MG63 (cell line): Measurements from ENCODE around the gene GLOD5. TPM values are rescaled to one million over a fixed set of nuclear protein-coding genes. Genes with fewer than 3 reads are reported as not detected.

Source experiments
- DNase-seq: peaks from one replicate; pipeline ENCODE4 v3.0.0-alpha.2; 2020
- H3K27me3 ChIP-seq: fragments of 250-450 bp; sonication (Bioruptor Pico); 2 replicates; pipeline ENCODE4 v1.5.1; 2020; ENCODE audit warnings: mild to moderate bottlenecking, moderate library complexity
- H3K36me3 ChIP-seq: fragments of 250-450 bp; sonication (Bioruptor Pico); 2 replicates; pipeline ENCODE4 v1.5.1; 2020; ENCODE audit warnings: mild to moderate bottlenecking, moderate library complexity
- H3K4me3 ChIP-seq: fragments of 250-450 bp; sonication (Bioruptor Pico); 2 replicates; pipeline ENCODE4 v1.5.1; 2020; ENCODE audit warnings: mild to moderate bottlenecking, moderate library complexity
- H3K9me3 ChIP-seq: fragments of 250-450 bp; sonication (Bioruptor Pico); 2 replicates; pipeline ENCODE4 v1.5.1; 2020; ENCODE audit warnings: mild to moderate bottlenecking, moderate library complexity
- total RNA-seq: library from RNA; depleted of rRNA; stranded (reverse); fragments of >200 nt; shearing (Covaris generic); gene quantifications from 2 replicates; pipeline ENCODE4 v1.2.3, GENCODE V29; 2014; ENCODE audit warnings: low replicate concordance; rRNA removed

Gene GLOD5
- total RNA-seq = not detected in 2 replicates

GRCh38 chrX:48761674-48762471 lies at the start of gene GLOD5:
GLOD5 (plus strand) TSS chrX:48761747; CDS start chrX:48761791, 44 bp downstream.
- H3K4me3 ChIP-seq = no peak within 1 kb of the TSS
- H3K36me3 ChIP-seq = no peaks in the 10 kb centered on the region
- H3K9me3 ChIP-seq = no peaks in the 10 kb centered on the region
- DNase-seq = no peak
- no peaks in the 10 kb centered on the region for H3K27me3 ChIP-seq

- H3K9me3 ChIP-seq = no peaks in the 10 kb centered on the region
These were observed 49.5 kb upstream of the GLOD5 start for GRCh38 chrX:48711929-48712505.

GRCh38 chrX:48713847-48714246 lies 47.7 kb upstream of the GLOD5 start:
- DNase-seq = no peak
- no peaks in the 10 kb centered on the region for H3K9me3 ChIP-seq
- no peak overlapping the region for H3K4me3 ChIP-seq
- no peaks in the 10 kb centered on the region for H3K36me3 ChIP-seq
- H3K27me3 ChIP-seq = no peaks in the 10 kb centered on the region

More at GRCh38 chrX:48711929-48712505, 49.5 kb upstream of the GLOD5 start:
- Histone ChIP-seq H3K4me3 (no peak overlapping the region), H3K36me3 (no peaks in the 10 kb centered on the region), H3K27me3 (no peaks in the 10 kb centered on the region)
- no peak for DNase-seq

GRCh38 chrX:48714573-48714972 lies 47.0 kb upstream of the GLOD5 start:
- no peaks in the 10 kb centered on the region for H3K9me3 ChIP-seq
- no peaks in the 10 kb centered on the region for H3K27me3 ChIP-seq
- no peaks in the 10 kb centered on the region for H3K36me3 ChIP-seq
- H3K4me3 ChIP-seq = no peak overlapping the region
- no peak for DNase-seq

- no peak for DNase-seq
- H3K36me3 ChIP-seq = no peaks in the 10 kb centered on the region
- H3K27me3 ChIP-seq = no peaks in the 10 kb centered on the region
- H3K9me3 ChIP-seq = no peaks in the 10 kb centered on the region
- H3K4me3 ChIP-seq = no peak overlapping the region
These were observed 46.5 kb upstream of the GLOD5 start for GRCh38 chrX:48715072-48715471.

- no peak for DNase-seq
- no peaks in the 10 kb centered on the region for H3K36me3 ChIP-seq
- H3K4me3 ChIP-seq = no peak overlapping the region
- H3K27me3 ChIP-seq = no peaks in the 10 kb centered on the region
- H3K9me3 ChIP-seq = no peaks in the 10 kb centered on the region
These were observed 45.6 kb upstream of the GLOD5 start for GRCh38 chrX:48715876-48716502.

GRCh38 chrX:48719958-48720357 lies 41.6 kb upstream of the GLOD5 start:
- no peak overlapping the region for H3K4me3 ChIP-seq
- no peak for DNase-seq
- no peaks in the 10 kb centered on the region for H3K36me3 ChIP-seq
- no peaks in the 10 kb centered on the region for H3K27me3 ChIP-seq
- no peaks in the 10 kb centered on the region for H3K9me3 ChIP-seq

GRCh38 chrX:48720577-48721250 lies 40.8 kb upstream of the GLOD5 start:
- Histone ChIP-seq H3K27me3 (no peaks in the 10 kb centered on the region), H3K4me3 (no peak overlapping the region), H3K36me3 (no peaks in the 10 kb centered on the region), H3K9me3 (no peaks in the 10 kb centered on the region)
- DNase-seq = no peak

- Histone ChIP-seq H3K36me3 (no peaks in the 10 kb centered on the region), H3K27me3 (no peaks in the 10 kb centered on the region), H3K4me3 (no peak overlapping the region), H3K9me3 (no peaks in the 10 kb centered on the region)
- no peak for DNase-seq
These were observed 39.6 kb upstream of the GLOD5 start for GRCh38 chrX:48721916-48722315.

GRCh38 chrX:48726596-48726995 lies 35.0 kb upstream of the GLOD5 start:
- Histone ChIP-seq H3K27me3 (no peaks in the 10 kb centered on the region), H3K9me3 (no peaks in the 10 kb centered on the region), H3K36me3 (no peaks in the 10 kb centered on the region), H3K4me3 (no peak overlapping the region)
- no peak for DNase-seq

GRCh38 chrX:48728653-48729052 lies 32.9 kb upstream of the GLOD5 start:
- Histone ChIP-seq H3K27me3 (no peaks in the 10 kb centered on the region), H3K9me3 (no peaks in the 10 kb centered on the region), H3K36me3 (no peaks in the 10 kb centered on the region), H3K4me3 (no peak overlapping the region)
- DNase-seq = no peak

GRCh38 chrX:48736303-48736702 lies 25.2 kb upstream of the GLOD5 start:
- H3K36me3 ChIP-seq = no peaks in the 10 kb centered on the region
- H3K4me3 ChIP-seq = peak overlapping the region; percentile 84
- H3K27me3 ChIP-seq = no peaks in the 10 kb centered on the region
- no peak for DNase-seq
- H3K9me3 ChIP-seq = no peaks in the 10 kb centered on the region

GRCh38 chrX:48736878-48737212 lies 24.7 kb upstream of the GLOD5 start:
- Histone ChIP-seq H3K9me3 (no peaks in the 10 kb centered on the region), H3K4me3 (peak overlapping the region; percentile 84), H3K27me3 (no peaks in the 10 kb centered on the region), H3K36me3 (no peaks in the 10 kb centered on the region)
- DNase-seq = no peak

- H3K9me3 ChIP-seq = no peaks in the 10 kb centered on the region
- H3K4me3 ChIP-seq = peak overlapping the region; percentile 84
- H3K36me3 ChIP-seq = no peaks in the 10 kb centered on the region
- peak; percentile 92 for DNase-seq
- no peaks in the 10 kb centered on the region for H3K27me3 ChIP-seq
These were observed 24.2 kb upstream of the GLOD5 start for GRCh38 chrX:48737213-48737938.

GRCh38 chrX:48737940-48738339 lies 23.6 kb upstream of the GLOD5 start:
- peak overlapping the region; percentile 84 for H3K4me3 ChIP-seq
- DNase-seq = no peak
- H3K9me3 ChIP-seq = no peaks in the 10 kb centered on the region
- H3K27me3 ChIP-seq = no peaks in the 10 kb centered on the region
- no peaks in the 10 kb centered on the region for H3K36me3 ChIP-seq

GRCh38 chrX:48741834-48742233 lies 19.7 kb upstream of the GLOD5 start:
- peak; percentile 52 for DNase-seq
- Histone ChIP-seq H3K9me3 (no peaks in the 10 kb centered on the region), H3K36me3 (no peaks in the 10 kb centered on the region), H3K4me3 (peak overlapping the region; percentile 36), H3K27me3 (no peaks in the 10 kb centered on the region)

- no peaks in the 10 kb centered on the region for H3K9me3 ChIP-seq
- H3K36me3 ChIP-seq = no peaks in the 10 kb centered on the region
- H3K27me3 ChIP-seq = no peaks in the 10 kb centered on the region
- H3K4me3 ChIP-seq = no peak overlapping the region
- no peak for DNase-seq
These were observed 16.3 kb upstream of the GLOD5 start for GRCh38 chrX:48745222-48745621.
